GM10847 (cell line): ENCODE results near the gene ARHGAP26.

Experiments
- POLR2A ChIP-seq: IDR thresholded peaks from 2 replicates; pipeline ENCODE4 v1.6.1; 2011; ENCODE audit not compliant: insufficient read length; ENCODE audit errors: extremely low read depth

Gene ARHGAP26

GRCh38 chr5:142911775-142912174, 141.6 kb downstream of the ARHGAP26 start:
- no peak for TF ChIP-seq POLR2A

- no peak for TF ChIP-seq POLR2A
Measured at GRCh38 chr5:142913728-142914338, 143.7 kb downstream of the ARHGAP26 start.

GRCh38 chr5:142915038-142915437, 144.9 kb downstream of the ARHGAP26 start:
- TF ChIP-seq POLR2A, result no peak

- no peak for TF ChIP-seq POLR2A
Measured at GRCh38 chr5:142915813-142916424, 145.7 kb downstream of the ARHGAP26 start.

GRCh38 chr5:142918959-142919635, 148.9 kb downstream of the ARHGAP26 start:
- no peak for TF ChIP-seq POLR2A

- no peak for TF ChIP-seq POLR2A
Measured at GRCh38 chr5:142920849-142921612, 150.9 kb downstream of the ARHGAP26 start.

- no peak for TF ChIP-seq POLR2A
Measured at GRCh38 chr5:142922223-142922952, 152.2 kb downstream of the ARHGAP26 start.

GRCh38 chr5:142924135-142924883, 154.1 kb downstream of the ARHGAP26 start:
- no peak for TF ChIP-seq POLR2A

GRCh38 chr5:142925795-142926194, 155.6 kb downstream of the ARHGAP26 start:
- no peak for TF ChIP-seq POLR2A

GRCh38 chr5:142926549-142926948, 156.4 kb downstream of the ARHGAP26 start:
- no peak for TF ChIP-seq POLR2A

GRCh38 chr5:142929587-142929986, 159.4 kb downstream of the ARHGAP26 start:
- no peak for TF ChIP-seq POLR2A

- TF ChIP-seq POLR2A, result no peak
Measured at GRCh38 chr5:142930395-142931110, 160.4 kb downstream of the ARHGAP26 start.

GRCh38 chr5:142931896-142932686, 161.9 kb downstream of the ARHGAP26 start:
- TF ChIP-seq POLR2A, result no peak

- no peak for TF ChIP-seq POLR2A
Measured at GRCh38 chr5:142934051-142934762, 164.0 kb downstream of the ARHGAP26 start.
